Astrocyte (in vitro differentiated cells and primary cell): ENCODE results near the gene C5. TPM values are rescaled to one million over a fixed set of nuclear protein-coding genes. Genes with fewer than 3 reads are reported as not detected.

Source experiments
- DNase-seq: peaks from one replicate; pipeline ENCODE4 v3.0.0-alpha.2; 2010; ENCODE audit warnings: low read depth
- FAIRE-seq: peaks from 2 replicates; lab custom pipeline; 2011; peaks lifted over from hg19 to GRCh38; lab: Jason Lieb, UNC
- H2AFZ ChIP-seq: 2 replicates; pipeline ENCODE4 v1.6.0; 2012; ENCODE audit warnings: low read depth, low read length, inconsistent platforms
- H3K27ac ChIP-seq: 2 replicates; pipeline ENCODE4 v1.5.1; 2011; ENCODE audit warnings: low read depth, low read length, inconsistent platforms
- H3K27me3 ChIP-seq: 2 replicates; pipeline ENCODE4 v1.6.0; 2011; ENCODE audit warnings: low read length, inconsistent platforms; ENCODE audit not compliant: insufficient read depth
- H3K36me3 ChIP-seq: 2 replicates; pipeline ENCODE4 v1.5.1; 2011; ENCODE audit warnings: low read length, inconsistent platforms; ENCODE audit not compliant: insufficient read depth
- H3K4me1 ChIP-seq: 2 replicates; pipeline ENCODE4 v1.5.1; 2011; ENCODE audit warnings: low read length, inconsistent platforms; ENCODE audit not compliant: insufficient read depth
- H3K4me2 ChIP-seq: 2 replicates; pipeline ENCODE4 v1.6.0; 2012; ENCODE audit warnings: low read length, inconsistent platforms
- H3K4me3 ChIP-seq: 2 replicates; pipeline ENCODE4 v1.5.1; 2011; ENCODE audit warnings: low read depth, mild to moderate bottlenecking, low read length, inconsistent platforms; ENCODE audit not compliant: insufficient read depth
- H3K79me2 ChIP-seq: 2 replicates; pipeline ENCODE4 v1.6.0; 2012; ENCODE audit warnings: mild to moderate bottlenecking, low read length, inconsistent platforms; ENCODE audit not compliant: insufficient read depth
- H3K9ac ChIP-seq: 2 replicates; pipeline ENCODE4 v1.6.0; 2012; ENCODE audit warnings: mild to moderate bottlenecking, low read length, inconsistent platforms
- H3K9me3 ChIP-seq: 2 replicates; pipeline ENCODE4 v1.5.1; 2012; ENCODE audit warnings: low read depth, mild to moderate bottlenecking, low read length, inconsistent platforms; ENCODE audit not compliant: insufficient read depth
- H4K20me1 ChIP-seq: 2 replicates; pipeline ENCODE4 v1.6.0; 2012; ENCODE audit warnings: low read length, inconsistent platforms; ENCODE audit not compliant: insufficient read depth
- H3K27ac Mint-ChIP-seq: one replicate; pipeline ENCODE4 v1.8.0; 2021; ENCODE audit warnings: mild to moderate bottlenecking, mixed read lengths; ENCODE audit not compliant: unreplicated experiment
- H3K27me3 Mint-ChIP-seq: one replicate; pipeline ENCODE4 v1.8.0; 2021; ENCODE audit warnings: low read depth, mixed read lengths; ENCODE audit not compliant: unreplicated experiment
- H3K36me3 Mint-ChIP-seq: one replicate; pipeline ENCODE4 v1.8.0; 2021; ENCODE audit warnings: low read depth, mixed read lengths; ENCODE audit not compliant: unreplicated experiment
- H3K4me1 Mint-ChIP-seq: one replicate; pipeline ENCODE4 v1.8.0; 2021; ENCODE audit warnings: low read depth, mixed read lengths; ENCODE audit not compliant: unreplicated experiment
- H3K4me3 Mint-ChIP-seq: one replicate; pipeline ENCODE4 v1.8.0; 2021; ENCODE audit warnings: mild to moderate bottlenecking, moderate library complexity, mixed read lengths; ENCODE audit not compliant: unreplicated experiment
- H3K9me3 Mint-ChIP-seq: one replicate; pipeline ENCODE4 v1.8.0; 2021; ENCODE audit warnings: mild to moderate bottlenecking, mixed read lengths; ENCODE audit not compliant: unreplicated experiment
- CTCF ChIP-seq: IDR thresholded peaks from 2 replicates; pipeline ENCODE4 v1.5.1; 2011; ENCODE audit warnings: low read depth, mild to moderate bottlenecking, inconsistent platforms, low read length, moderate library complexity; ENCODE audit not compliant: insufficient read depth
- EZH2 ChIP-seq: IDR thresholded peaks from 2 replicates; pipeline ENCODE4 v1.6.1; 2012; ENCODE audit warnings: mild to moderate bottlenecking, low read length, inconsistent platforms; ENCODE audit not compliant: insufficient read depth
- total RNA-seq: library from RNA; stranded (reverse); gene quantifications from 2 replicates; pipeline ENCODE4 v1.2.1, GENCODE V29; 2021

C5 gene
- total RNA-seq, 1 donor from 2014 or later = 1.1 TPM

GRCh38 chr9:121085661-121086060 lies 35.6 kb upstream of the C5 start:
- Histone ChIP-seq H3K27ac (no peak overlapping the region), H3K27me3 (no peaks in the 10 kb centered on the region), H3K36me3 (no peaks in the 10 kb centered on the region), H3K4me1 (no peaks in the 10 kb centered on the region), H2AFZ (no peak overlapping the region), H4K20me1 (no peaks in the 10 kb centered on the region), H3K4me2 (no peak overlapping the region), H3K9me3 (no peaks in the 10 kb centered on the region), H3K4me3 (no peak overlapping the region), H3K9ac (no peak overlapping the region), H3K79me2 (no peaks in the 10 kb centered on the region)
- peak; percentile 10 for DNase-seq
- no peaks in the 10 kb centered on the region for H3K4me1 Mint-ChIP-seq
- no peak overlapping the region for H3K4me3 Mint-ChIP-seq
- no peak for TF ChIP-seq EZH2
- no peak for TF ChIP-seq CTCF
- no peak overlapping the region for H3K27ac Mint-ChIP-seq
- peaks cover 2% of the 10 kb centered on the region for H3K27me3 Mint-ChIP-seq
- FAIRE-seq = no peak
- H3K36me3 Mint-ChIP-seq = no peaks in the 10 kb centered on the region
- no peaks in the 10 kb centered on the region for H3K9me3 Mint-ChIP-seq

- Histone ChIP-seq H3K27me3 (no peaks in the 10 kb centered on the region), H3K9me3 (no peaks in the 10 kb centered on the region), H3K79me2 (no peaks in the 10 kb centered on the region), H3K27ac (no peak overlapping the region), H3K4me3 (no peak overlapping the region), H4K20me1 (no peaks in the 10 kb centered on the region), H3K4me2 (no peak overlapping the region), H2AFZ (no peak overlapping the region), H3K9ac (no peak overlapping the region), H3K4me1 (no peaks in the 10 kb centered on the region), H3K36me3 (no peaks in the 10 kb centered on the region)
- no peaks in the 10 kb centered on the region for H3K36me3 Mint-ChIP-seq
- FAIRE-seq (no peak), DNase-seq (no peak)
- H3K9me3 Mint-ChIP-seq = no peaks in the 10 kb centered on the region
- H3K27ac Mint-ChIP-seq = no peak overlapping the region
- peaks cover 2% of the 10 kb centered on the region for H3K27me3 Mint-ChIP-seq
- TF ChIP-seq EZH2 (no peak), CTCF (no peak)
- no peaks in the 10 kb centered on the region for H3K4me1 Mint-ChIP-seq
- no peak overlapping the region for H3K4me3 Mint-ChIP-seq
Observed at GRCh38 chr9:121082075-121082474, 32.0 kb upstream of the C5 start.

- FAIRE-seq (no peak), DNase-seq (no peak)
- no peaks in the 10 kb centered on the region for H3K9me3 Mint-ChIP-seq
- H3K27me3 ChIP-seq = no peaks in the 10 kb centered on the region
- no peaks in the 10 kb centered on the region for H3K4me1 Mint-ChIP-seq
- peak overlapping the region; percentile 77 for H3K4me3 ChIP-seq
- H3K4me2 ChIP-seq = peak overlapping the region; percentile 94
- no peaks in the 10 kb centered on the region for H4K20me1 ChIP-seq
- H3K9ac ChIP-seq = peak overlapping the region; percentile 92
- H3K27me3 Mint-ChIP-seq = peaks cover 14% of the 10 kb centered on the region
- peak overlapping the region; percentile 99 for H2AFZ ChIP-seq
- no peak for TF ChIP-seq CTCF
- no peaks in the 10 kb centered on the region for H3K36me3 ChIP-seq
- H3K4me1 ChIP-seq = peaks cover 12% of the 10 kb centered on the region
- no peaks in the 10 kb centered on the region for H3K36me3 Mint-ChIP-seq
- H3K9me3 ChIP-seq = no peaks in the 10 kb centered on the region
- H3K27ac Mint-ChIP-seq = peak overlapping the region; percentile 42
- peak overlapping the region; percentile 91 for H3K4me3 Mint-ChIP-seq
- H3K79me2 ChIP-seq = no peaks in the 10 kb centered on the region
- H3K27ac ChIP-seq = peak overlapping the region; percentile 93
Observed at GRCh38 chr9:121075251-121076036, 25.4 kb upstream of the C5 start.
